OCI-LY1 (cell line): ENCODE measurements around the gene SLC6A2.

Experiments
- CTCF ChIP-seq: fragments of 200-600 bp; sonication (generic), shearing (Covaris generic); IDR thresholded peaks from 2 replicates; pipeline ENCODE4 v1.5.1; 2017; ENCODE audit warnings: mild to moderate bottlenecking, antibody characterized with exemption, low read length, moderate library complexity, mixed read lengths
- EZH2 ChIP-seq: fragments of 200-600 bp; sonication (generic), shearing (Covaris generic); IDR thresholded peaks from 2 replicates; pipeline ENCODE4 v1.8.0; 2017; ENCODE audit warnings: borderline replicate concordance, mixed run types, mild to moderate bottlenecking, antibody characterized with exemption, low read length, moderate library complexity, mixed read lengths

GRCh38 chr16:55647798-55648197 lies 8.0 kb upstream of the SLC6A2 start:
- TF ChIP-seq CTCF: no peak
- TF ChIP-seq EZH2: no peak
